ENCODE data around the gene MTCL3. TPM values are rescaled to one million over a fixed set of nuclear protein-coding genes. Genes with fewer than 3 reads are reported as not detected.
"Not testable (repeated sequence)": the region's sequence is repeated elsewhere in the genome, so short reads cannot be mapped to it uniquely, and the experiment has no call there.

Gene MTCL3

GRCh38 chr6:127441881-127442280 lies 77.3 kb downstream of the MTCL3 start:
- FAIRE-seq (no peak), DNase-seq (ENCODE audit: low spot score in 2 of 2) (no peak)

GRCh38 chr6:127439718-127440117 lies 79.4 kb downstream of the MTCL3 start:
- FAIRE-seq (no peak), DNase-seq (ENCODE audit: low spot score in 2 of 2) (no peak)

GRCh38 chr6:127436578-127437110 lies 82.5 kb downstream of the MTCL3 start:
- FAIRE-seq (no peak), DNase-seq (ENCODE audit: low spot score in 2 of 2) (no peak)

- DNase-seq (ENCODE audit: low spot score in 2 of 2): no peak
- no peak for FAIRE-seq
These were observed 83.4 kb downstream of the MTCL3 start for GRCh38 chr6:127435626-127436220.

GRCh38 chr6:127434651-127435050 lies 84.5 kb downstream of the MTCL3 start:
- FAIRE-seq (no peak), DNase-seq (ENCODE audit: low spot score in 2 of 2) (no peak)

- DNase-seq (ENCODE audit: low spot score in 2 of 2); FAIRE-seq: not testable (repeated sequence)
These were observed 90.6 kb downstream of the MTCL3 start for GRCh38 chr6:127428562-127428961.

GRCh38 chr6:127423921-127424320 lies 95.2 kb downstream of the MTCL3 start:
- DNase-seq (ENCODE audit: low spot score in 2 of 2) (no peak), FAIRE-seq (no peak)

Small RNA genes lying within 50 kb of the gene (small RNA-seq; reads per million reads assigned to genes)
- gene KIAA0408: not detected

Other genes starting within 250 kb of the MTCL3 start
- 49.7 TPM for gene ECHDC1, start 175.7 kb downstream of the MTCL3 start, total RNA-seq
- 107 TPM for gene KIAA0408, start 59.9 kb downstream of the MTCL3 start, total RNA-seq
- gene C6orf58, start 57.8 kb upstream of the MTCL3 start, total RNA-seq: 1.6 TPM